Peyer's patch (tissue), 4 donors: ENCODE results near the gene MEGF6.

Experiments
- CTCF ChIP-seq, 6 experiments: fragments of 450-650 bp in 4 of 6; fragments of 200-600 bp in 2 of 6; sonication (generic) in 1 of 6; IDR thresholded peaks; one replicate each; pipeline ENCODE4 v1.5.1; 2017 to 2019; ENCODE audit warnings: antibody characterized with exemption in 6 of 6, mild to moderate bottlenecking in 3 of 6, moderate library complexity in 1 of 6
- POLR2A ChIP-seq, 2 donors: fragments of 450-650 bp; IDR thresholded peaks; one replicate each; pipeline ENCODE4 v1.5.1; 2017; ENCODE audit warnings: antibody characterized with exemption in 2 of 2, mild to moderate bottlenecking in 2 of 2, moderate library complexity in 2 of 2

DNA sequence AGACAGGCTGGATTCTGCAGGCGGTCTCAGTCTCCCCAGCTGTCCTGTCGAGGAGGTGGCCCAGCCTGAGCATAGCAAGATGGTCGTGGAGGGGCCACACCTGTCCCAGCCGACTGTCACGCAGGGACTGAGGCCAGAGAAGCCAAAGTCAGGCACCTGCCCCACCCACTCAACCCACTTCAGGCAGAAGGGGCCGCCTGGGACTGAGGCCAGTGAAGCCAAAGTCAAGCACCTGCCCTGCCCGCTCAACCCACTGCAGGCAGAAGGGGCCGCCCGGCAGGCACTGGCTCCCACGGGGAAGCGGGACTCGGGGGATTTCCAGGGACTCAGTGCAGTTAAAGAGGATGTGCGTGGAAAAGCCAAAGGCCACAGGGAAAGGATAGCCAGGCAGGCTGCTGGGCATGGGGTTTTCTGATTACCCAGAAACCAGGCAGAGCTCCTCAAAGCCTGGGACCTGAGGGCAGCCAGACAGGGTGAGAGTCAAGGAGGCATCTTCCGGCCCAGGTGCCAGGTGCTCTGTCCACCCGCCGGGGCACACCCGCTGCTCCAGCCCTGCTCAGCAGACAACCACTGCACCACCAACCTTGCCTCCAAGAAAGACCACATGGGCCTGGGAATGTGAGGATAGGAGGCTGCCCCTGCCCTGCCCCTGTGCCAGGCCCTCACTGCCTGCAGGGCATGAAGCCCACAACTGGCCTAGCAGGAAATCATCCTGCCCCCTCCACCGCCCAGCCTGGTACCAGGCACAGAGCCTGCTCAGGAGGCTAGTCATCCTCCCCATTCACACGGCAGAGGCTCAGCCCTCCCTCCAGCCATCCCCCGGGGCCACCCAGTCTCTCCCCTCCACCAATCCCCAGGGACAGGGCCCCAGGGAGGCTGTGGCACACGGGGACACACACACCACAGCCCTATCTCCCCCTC is 41.0 kb downstream of the MEGF6 start:
- TF ChIP-seq CTCF (IDR thresholded peaks at IDR 0.05) (no peak), POLR2A (IDR thresholded peaks at IDR 0.05) (no peak)
